Esophagus squamous epithelium (tissue), 4 donors: ENCODE measurements around the gene ACTN4.

ENCODE experiments used
- POLR2A ChIP-seq, 4 donors: fragments of 450-650 bp; IDR thresholded peaks; one replicate each; pipeline ENCODE4 v1.6.1; 2017; ENCODE audit warnings: antibody characterized with exemption in 4 of 4, mild to moderate bottlenecking in 4 of 4, moderate library complexity in 3 of 4
- TF ChIP-seq, protein P1 (sequence below), 6 experiments: fragments of 450-650 bp in 4 of 6; fragments of 200-600 bp in 2 of 6; sonication (generic) in 2 of 6; IDR thresholded peaks; one replicate each; pipeline ENCODE4 v1.5.1; 2016 to 2019; ENCODE audit warnings: antibody characterized with exemption in 6 of 6, mild to moderate bottlenecking in 4 of 6, moderate library complexity in 4 of 6

DNA sequence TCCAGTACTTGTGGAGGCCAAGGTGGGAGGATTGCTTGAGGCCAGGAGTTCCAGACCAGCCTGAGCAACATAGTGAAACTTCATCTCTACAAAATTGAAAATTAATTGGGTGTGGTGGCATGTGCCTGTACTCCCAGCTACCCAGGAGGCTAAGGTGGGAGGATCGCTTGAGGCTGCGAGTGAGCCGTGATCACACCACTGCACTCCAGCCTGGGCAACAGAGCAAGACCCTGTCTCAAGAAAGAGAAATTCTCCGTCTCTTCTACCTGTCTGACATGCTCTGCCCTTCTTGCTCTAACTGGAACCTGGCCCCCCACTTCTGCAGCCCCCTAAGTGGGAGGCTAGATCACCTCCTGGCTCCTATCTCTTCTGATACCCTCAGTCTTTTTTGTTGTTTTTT, 21.0 kb upstream of the ACTN4 start:
- TF ChIP-seq, protein P1, sequence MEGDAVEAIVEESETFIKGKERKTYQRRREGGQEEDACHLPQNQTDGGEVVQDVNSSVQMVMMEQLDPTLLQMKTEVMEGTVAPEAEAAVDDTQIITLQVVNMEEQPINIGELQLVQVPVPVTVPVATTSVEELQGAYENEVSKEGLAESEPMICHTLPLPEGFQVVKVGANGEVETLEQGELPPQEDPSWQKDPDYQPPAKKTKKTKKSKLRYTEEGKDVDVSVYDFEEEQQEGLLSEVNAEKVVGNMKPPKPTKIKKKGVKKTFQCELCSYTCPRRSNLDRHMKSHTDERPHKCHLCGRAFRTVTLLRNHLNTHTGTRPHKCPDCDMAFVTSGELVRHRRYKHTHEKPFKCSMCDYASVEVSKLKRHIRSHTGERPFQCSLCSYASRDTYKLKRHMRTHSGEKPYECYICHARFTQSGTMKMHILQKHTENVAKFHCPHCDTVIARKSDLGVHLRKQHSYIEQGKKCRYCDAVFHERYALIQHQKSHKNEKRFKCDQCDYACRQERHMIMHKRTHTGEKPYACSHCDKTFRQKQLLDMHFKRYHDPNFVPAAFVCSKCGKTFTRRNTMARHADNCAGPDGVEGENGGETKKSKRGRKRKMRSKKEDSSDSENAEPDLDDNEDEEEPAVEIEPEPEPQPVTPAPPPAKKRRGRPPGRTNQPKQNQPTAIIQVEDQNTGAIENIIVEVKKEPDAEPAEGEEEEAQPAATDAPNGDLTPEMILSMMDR (IDR thresholded peaks at IDR 0.05): no peak
- TF ChIP-seq POLR2A (IDR thresholded peaks at IDR 0.05): no peak
